Large intestine (tissue), 3 donors: ENCODE results near the gene TBC1D17. TPM values are rescaled to one million over a fixed set of nuclear protein-coding genes. Genes with fewer than 3 reads are reported as not detected.
"Not testable (repeated sequence)": the region's sequence is repeated elsewhere in the genome, so short reads cannot be mapped to it uniquely, and the experiment has no call there.

Source experiments
- DNase-seq, 2 donors: peaks; one replicate each; pipeline versions ENCODE4 v3.0.0 to v3.0.0-alpha.2; 2013
- H3K27ac ChIP-seq: one replicate; pipeline ENCODE4 v1.5.1; 2013; ENCODE audit warnings: low read length
- H3K27me3 ChIP-seq: 2 replicates; pipeline ENCODE4 v1.6.1; 2013; ENCODE audit warnings: low read length; ENCODE audit not compliant: control insufficient read depth, insufficient read depth
- H3K36me3 ChIP-seq: 2 replicates; pipeline ENCODE4 v1.6.1; 2013; ENCODE audit warnings: low read length; ENCODE audit not compliant: control insufficient read depth, insufficient read depth
- H3K4me1 ChIP-seq: one replicate; pipeline ENCODE4 v1.6.1; 2013; ENCODE audit warnings: low read length; ENCODE audit not compliant: control insufficient read depth, insufficient read depth
- H3K4me3 ChIP-seq: one replicate; pipeline ENCODE4 v1.5.1; 2013; ENCODE audit warnings: low read length
- H3K9me3 ChIP-seq: one replicate; pipeline ENCODE4 v1.6.1; 2013; ENCODE audit warnings: mild to moderate bottlenecking, low read depth, low read length, moderate library complexity; ENCODE audit not compliant: control insufficient read depth
- WGBS: methylation state at CpG from one replicate; pipeline ENCODE4 v1.1.5; 2013; ENCODE audit warnings: low lambda C conversion rate; ENCODE audit not compliant: insufficient coverage; 5-methylcytosine and 5-hydroxymethylcytosine counted together
- polyA plus RNA-seq: library from polyadenylated mRNA; unstranded; fragments of 120-200 nt; gene quantifications from one replicate; pipeline ENCODE4 v1.2.1, GENCODE V29; 2013

Gene TBC1D17
- polyA plus RNA-seq, 1 donor: 31.6 TPM

DNA sequence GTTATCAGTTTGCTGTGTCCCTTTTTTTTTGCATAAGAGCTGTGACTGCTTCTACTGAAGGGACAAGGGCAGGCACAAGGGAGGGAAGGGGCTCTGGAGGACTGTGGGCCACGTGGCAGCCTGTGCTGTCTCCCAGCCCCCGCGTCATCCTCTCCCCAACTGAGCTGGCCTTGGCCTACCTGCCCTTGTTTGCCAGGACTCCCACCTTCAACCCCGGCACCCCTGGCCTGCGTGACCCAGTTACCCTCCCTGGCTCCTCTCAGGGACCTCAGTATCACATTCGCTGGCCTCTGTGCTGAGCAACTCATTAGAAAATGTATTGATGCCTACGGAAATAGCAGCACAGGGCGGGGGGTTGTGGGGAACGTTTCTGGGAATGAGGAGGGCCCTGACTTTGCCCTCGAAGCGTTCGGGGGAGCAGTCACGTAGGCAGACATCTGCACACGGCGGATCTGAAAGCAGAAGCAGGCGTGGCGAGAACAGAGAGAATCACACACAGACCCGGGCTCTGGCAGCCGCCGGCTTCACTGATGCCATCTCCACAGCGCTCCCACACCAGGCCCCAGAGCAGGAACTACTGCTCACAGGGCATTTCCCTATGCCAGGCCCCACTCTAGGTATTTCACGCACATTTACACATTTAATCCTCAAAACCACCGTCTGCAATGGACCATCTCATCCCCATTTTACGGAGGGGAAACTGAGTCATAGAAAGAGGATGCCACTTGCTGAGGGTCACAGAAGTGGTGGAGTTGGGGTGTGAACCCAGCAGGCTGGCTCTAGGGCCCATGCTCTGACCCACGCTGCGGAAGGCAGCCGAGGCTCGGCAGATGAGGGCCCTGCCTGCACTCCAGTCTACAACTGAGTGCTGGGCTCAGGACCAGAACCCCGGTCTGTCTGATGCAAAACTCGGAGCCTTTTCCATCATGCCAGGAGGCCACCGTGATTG is 45.8 kb downstream of the TBC1D17 start:
- Histone ChIP-seq H3K27ac (no peak overlapping the region), H3K36me3 (peaks cover 66% of the 10 kb centered on the region), H3K27me3 (no peaks in the 10 kb centered on the region), H3K4me3 (no peak overlapping the region), H3K4me1 (peaks cover 8% of the 10 kb centered on the region), H3K9me3 (no peaks in the 10 kb centered on the region)
- DNase-seq: no peak
- no CpG with 5 or more reads among the region's 31 CpGs for WGBS

DNA sequence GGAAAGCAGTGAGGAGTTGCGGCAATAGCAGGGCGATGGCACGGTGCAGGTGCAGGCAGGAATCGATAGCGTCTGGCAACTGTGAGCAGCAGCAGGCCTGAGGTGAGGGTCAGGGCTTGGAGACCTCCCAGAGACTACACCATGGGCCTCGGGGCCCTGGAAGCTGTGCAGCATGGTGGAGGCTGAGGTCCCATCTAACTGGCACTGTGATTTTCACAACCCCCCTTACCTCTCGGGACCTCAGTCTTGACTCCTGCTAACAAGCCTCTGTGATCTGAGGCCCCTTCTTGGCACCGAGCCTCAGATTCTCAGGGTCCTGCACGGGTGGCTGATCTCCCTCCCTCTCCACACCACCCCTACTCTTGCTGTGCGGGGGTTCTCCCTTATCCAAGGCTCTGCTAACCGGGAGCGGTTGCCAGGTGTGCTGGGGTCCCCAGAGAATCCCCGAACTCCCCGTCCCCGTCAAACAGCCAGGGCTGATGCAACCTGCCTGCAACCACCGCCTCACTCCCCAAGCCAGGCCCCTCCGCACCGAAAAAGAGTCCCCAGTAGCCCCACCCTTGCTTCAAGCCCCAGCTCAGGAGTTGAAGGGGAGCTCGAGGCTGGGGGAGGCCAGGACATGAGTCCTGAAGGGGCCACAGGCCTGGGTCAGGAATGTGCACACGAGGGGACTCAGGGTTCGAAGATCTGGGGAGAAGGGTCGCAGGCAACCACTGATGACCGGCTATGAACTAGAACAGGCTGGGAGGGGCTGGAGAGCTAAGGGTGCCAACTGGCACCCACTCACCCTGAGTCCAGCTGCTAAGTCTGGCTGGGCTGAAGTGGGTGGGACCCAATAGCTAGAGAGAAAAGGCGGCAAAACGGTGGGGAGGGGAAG is 46.7 kb downstream of the TBC1D17 start:
- no peak for DNase-seq
- Histone ChIP-seq H3K4me1 (peaks cover 8% of the 10 kb centered on the region), H3K36me3 (peaks cover 61% of the 10 kb centered on the region), H3K27me3 (no peaks in the 10 kb centered on the region), H3K9me3 (no peaks in the 10 kb centered on the region), H3K27ac (no peak overlapping the region), H3K4me3 (no peak overlapping the region)
- WGBS: 93% methylated on average over 3 of the region's 25 CpGs

DNA sequence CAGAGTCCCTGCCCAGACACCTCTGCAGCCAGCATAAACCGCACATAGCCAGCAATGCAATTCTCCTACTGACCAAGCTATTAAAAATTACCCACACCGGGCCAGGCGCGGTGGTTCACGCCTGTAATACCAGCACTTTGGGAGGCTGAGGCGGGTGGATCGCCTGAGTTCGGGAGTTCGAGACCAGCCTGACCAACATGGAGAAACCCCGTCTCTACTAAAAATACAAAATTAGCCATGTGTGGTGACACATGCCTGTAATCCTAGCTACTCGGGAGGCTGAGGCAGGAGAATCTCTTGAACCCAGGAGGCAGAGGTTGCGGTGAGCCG is 47.3 kb downstream of the TBC1D17 start:
- H3K27ac ChIP-seq, H3K4me3 ChIP-seq, H3K4me1 ChIP-seq, DNase-seq, H3K27me3 ChIP-seq, H3K9me3 ChIP-seq: not testable (repeated sequence)
- WGBS: no CpG with 5 or more reads among the region's 13 CpGs
- H3K36me3 ChIP-seq: peaks cover 59% of the 10 kb centered on the region

DNA sequence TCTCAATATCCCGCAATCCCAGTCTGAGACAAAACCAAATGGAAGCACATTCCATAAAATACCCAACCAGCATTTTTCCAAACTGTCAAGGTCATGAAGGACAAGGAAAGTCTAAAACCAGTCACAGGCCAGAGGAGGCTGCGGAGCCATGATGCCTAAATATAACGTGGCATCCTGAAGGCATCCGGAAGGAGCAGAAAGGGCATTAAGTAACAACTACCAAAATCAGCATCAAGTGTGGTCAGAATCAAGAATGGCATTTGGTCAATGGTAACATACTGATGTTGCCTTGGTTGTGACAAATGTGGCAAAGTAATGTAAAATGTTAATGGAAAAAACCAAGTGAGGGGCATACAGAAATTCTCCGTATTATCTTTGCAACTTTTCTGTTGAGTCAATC is 48.0 kb downstream of the TBC1D17 start:
- H3K9me3 ChIP-seq: no peaks in the 10 kb centered on the region
- H3K27ac ChIP-seq: no peak overlapping the region
- DNase-seq: no peak
- no peak overlapping the region for H3K4me3 ChIP-seq
- peaks cover 8% of the 10 kb centered on the region for H3K4me1 ChIP-seq
- peaks cover 55% of the 10 kb centered on the region for H3K36me3 ChIP-seq
- no peaks in the 10 kb centered on the region for H3K27me3 ChIP-seq
- 100% methylated on average over 1 of the region's 5 CpGs for WGBS

DNA sequence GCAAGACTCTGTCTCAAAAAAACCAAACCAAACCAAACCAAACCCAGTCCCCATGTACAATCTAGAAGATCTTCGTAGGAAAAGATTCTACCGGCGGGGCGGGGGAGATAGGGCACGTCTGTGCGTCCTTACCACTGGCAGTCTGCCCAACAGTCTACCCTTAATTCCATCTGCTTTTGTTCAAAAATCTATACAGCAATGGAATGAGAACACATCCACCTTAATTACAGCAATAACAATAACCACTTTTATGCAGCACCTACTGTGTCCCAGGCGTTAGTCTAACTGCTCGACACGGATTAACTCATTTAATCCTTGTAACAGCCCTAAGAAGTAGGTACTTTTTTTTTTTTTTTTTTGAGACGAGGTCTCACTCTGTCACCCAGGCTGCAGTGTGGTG is 49.0 kb downstream of the TBC1D17 start:
- H3K27me3 ChIP-seq: no peaks in the 10 kb centered on the region
- 100% methylated on average over 1 of the region's 10 CpGs for WGBS
- peaks cover 8% of the 10 kb centered on the region for H3K4me1 ChIP-seq
- H3K4me3 ChIP-seq: no peak overlapping the region
- no peak for DNase-seq
- H3K36me3 ChIP-seq: peaks cover 51% of the 10 kb centered on the region
- H3K27ac ChIP-seq: no peak overlapping the region
- H3K9me3 ChIP-seq: no peaks in the 10 kb centered on the region

DNA sequence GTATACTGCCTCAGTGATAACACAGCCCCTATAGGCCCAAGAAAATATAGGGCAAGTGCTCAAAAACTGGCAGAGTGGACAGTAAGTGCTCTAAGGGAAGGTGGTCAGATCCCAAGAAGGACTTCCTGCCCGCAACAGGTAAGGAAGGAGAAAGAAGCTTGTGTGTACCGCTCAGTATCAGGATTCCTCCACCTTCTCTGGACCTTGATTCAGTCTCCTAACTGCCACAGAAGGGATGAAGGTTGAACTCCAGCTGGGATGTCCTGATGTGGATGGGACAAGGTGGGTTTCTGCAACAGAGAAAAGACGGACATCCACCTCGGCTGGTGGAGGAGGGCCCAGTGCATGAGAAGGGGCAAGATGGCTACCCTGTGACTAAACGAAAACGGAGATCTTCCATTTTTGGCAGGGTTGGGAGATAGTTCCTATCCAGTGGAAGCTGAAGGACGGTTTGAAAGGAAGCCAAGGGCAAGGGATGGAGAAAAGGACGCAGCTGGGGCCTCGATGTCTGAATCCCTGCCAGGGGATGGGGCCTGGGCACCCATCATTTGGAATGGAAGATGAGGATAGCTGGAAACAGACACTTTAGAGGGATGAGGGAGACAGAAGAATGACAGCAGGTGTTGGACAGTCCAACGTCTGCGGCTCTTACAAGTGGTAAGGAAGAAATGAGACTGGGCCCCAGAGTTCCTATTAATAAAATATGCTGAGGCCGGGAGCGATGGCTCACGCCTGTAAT is 50.2 kb downstream of the TBC1D17 start:
- Histone ChIP-seq H3K27me3 (no peaks in the 10 kb centered on the region), H3K4me3 (no peak overlapping the region), H3K36me3 (peaks cover 41% of the 10 kb centered on the region), H3K4me1 (peaks cover 8% of the 10 kb centered on the region), H3K9me3 (no peaks in the 10 kb centered on the region), H3K27ac (no peak overlapping the region)
- DNase-seq: no peak
- WGBS: no CpG with 5 or more reads among the region's 14 CpGs

DNA sequence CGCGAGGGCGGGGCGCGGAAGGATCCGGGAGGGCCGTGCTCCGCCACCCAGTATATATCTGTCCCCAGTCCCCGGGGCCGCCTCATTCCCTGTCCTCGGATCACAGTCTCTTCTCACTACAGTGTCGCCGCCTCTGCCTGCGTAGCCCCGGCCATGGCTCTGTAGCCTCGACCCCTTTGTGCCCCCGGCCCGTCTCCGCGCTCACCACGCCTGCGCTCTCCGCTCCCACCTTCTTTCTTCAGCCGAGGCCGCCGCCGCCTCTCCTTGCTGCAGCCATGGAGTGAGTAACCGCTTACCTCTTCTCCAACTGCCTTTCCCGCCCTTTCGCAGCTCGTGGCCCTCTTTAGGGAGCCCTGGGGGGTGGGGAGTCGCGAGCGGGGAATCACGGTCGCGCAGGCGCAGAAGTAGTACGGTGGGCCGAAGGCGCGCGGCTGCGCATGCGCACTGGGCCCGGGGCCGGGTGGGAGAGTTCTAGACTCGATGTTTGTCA is 51.7 kb downstream of the TBC1D17 start, which contains the start of the genes ATF5 and NUP62:
ATF5 (plus strand) TSS at position 85 of the 490 bp plus-strand sequence. CDS start 1,646 bp downstream, outside the sequence.
NUP62 (minus strand) TSS at position 384 of the 490 bp plus-strand sequence. CDS start 19,697 bp downstream, outside the sequence.
- Histone ChIP-seq H3K4me3 (peak within 1 kb of the TSS; percentile 93), H3K27me3 (no peaks in the 10 kb centered on the region), H3K9me3 (no peaks in the 10 kb centered on the region), H3K4me1 (peaks cover 8% of the 10 kb centered on the region), H3K36me3 (peaks cover 36% of the 10 kb centered on the region), H3K27ac (peak within 1 kb of the TSS; percentile 90)
- peak; percentile 88 to 90 for DNase-seq
- WGBS: no CpG with 5 or more reads among the region's 48 CpGs

DNA sequence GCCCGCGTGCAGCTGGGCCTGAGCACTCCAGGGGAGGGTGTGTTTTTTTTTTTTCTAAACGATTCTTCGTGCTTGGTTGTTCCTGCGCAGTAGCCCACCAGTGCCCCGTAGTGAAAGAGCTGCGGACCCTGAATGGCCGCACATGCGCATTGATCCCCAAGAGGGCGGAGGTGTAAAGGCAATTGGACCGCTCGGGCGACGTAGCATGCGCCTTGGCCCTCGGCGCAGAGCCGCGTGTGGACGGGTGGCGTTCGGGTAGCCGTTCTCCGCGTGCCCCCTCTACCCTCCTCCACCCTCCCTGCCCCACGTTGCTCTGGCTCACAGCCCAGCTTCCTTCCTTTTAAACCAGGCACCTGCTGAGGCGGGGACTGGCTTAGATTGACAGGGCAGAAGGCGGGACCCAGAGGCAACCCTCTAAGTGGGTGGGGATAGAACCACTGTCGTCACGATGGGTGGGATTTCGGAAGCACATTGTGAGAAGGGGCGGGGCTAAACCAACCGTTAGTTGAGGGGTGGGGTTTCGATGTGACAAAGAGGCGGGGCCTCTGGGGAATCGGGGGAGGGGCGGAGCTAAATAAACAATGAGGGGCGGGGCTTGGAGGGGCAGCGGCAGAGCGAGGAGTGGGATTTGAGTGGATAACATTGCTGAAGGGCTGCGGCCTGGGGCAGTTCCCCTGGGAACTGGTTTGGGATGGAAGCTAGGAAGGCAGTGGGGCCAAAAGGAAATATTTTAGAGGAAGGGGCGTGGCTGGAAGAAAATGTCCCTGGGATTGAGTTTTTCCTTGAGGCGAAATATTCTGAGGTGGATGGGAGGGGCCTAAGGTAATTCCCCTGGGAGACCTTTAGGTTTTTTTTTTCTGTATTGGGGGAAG is 52.3 kb downstream of the TBC1D17 start:
- peak overlapping the region; percentile 90 for H3K27ac ChIP-seq
- WGBS: no CpG with 5 or more reads among the region's 43 CpGs
- peaks cover 30% of the 10 kb centered on the region for H3K36me3 ChIP-seq
- DNase-seq: peak; percentile 94 to 95
- H3K9me3 ChIP-seq: no peaks in the 10 kb centered on the region
- no peaks in the 10 kb centered on the region for H3K27me3 ChIP-seq
- H3K4me3 ChIP-seq: peak overlapping the region; percentile 93
- peaks cover 8% of the 10 kb centered on the region for H3K4me1 ChIP-seq

DNA sequence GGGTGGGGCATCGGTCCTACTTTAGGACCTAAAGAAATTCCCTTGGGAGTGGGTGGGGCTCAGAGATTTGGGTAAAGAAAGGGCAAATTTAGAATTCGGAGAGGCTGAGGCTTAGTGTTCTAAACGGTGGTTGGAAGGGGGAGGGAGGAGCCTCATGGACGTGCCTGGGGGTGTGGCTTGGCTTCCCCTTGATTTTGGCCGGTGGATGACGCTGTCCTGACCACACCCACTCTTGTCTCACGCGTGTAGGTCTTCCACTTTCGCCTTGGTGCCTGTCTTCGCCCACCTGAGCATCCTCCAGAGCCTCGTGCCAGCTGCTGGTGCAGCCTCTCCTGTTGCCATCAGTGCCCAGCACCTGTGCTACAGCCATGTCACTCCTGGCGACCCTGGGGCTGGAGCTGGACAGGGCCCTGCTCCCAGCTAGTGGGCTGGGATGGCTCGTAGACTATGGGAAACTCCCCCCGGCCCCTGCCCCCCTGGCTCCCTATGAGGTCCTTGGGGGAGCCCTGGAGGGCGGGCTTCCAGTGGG is 53.0 kb downstream of the TBC1D17 start:
- WGBS: no CpG with 5 or more reads among the region's 15 CpGs
- DNase-seq: no peak
- H3K4me3 ChIP-seq: no peak overlapping the region
- no peaks in the 10 kb centered on the region for H3K9me3 ChIP-seq
- H3K36me3 ChIP-seq: peaks cover 27% of the 10 kb centered on the region
- peaks cover 8% of the 10 kb centered on the region for H3K4me1 ChIP-seq
- H3K27ac ChIP-seq: no peak overlapping the region
- H3K27me3 ChIP-seq: no peaks in the 10 kb centered on the region
